Measurements from ENCODE around the gene SYNDIG1.

SYNDIG1 gene

DNA sequence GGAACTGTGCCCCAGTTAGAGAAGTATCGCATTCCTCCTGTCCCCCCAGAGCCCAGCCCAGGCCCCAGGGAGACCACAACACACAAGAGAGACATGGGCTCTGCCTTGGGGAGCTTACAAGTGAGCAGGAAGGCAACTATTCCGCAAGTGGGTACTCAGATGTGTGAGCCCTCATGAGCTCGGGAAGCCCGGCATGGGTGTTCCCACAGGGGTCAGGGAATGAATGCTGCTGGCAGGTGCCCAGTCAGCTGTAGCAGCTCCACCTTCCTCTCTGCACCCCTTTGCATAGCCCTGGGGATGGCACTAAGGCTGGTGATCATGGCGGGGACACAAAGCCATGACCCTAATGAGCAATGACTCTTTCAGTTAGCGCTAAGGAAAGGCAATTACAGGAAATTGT is 194.1 kb downstream of the SYNDIG1 start:
- DNase-seq = no peak

DNA sequence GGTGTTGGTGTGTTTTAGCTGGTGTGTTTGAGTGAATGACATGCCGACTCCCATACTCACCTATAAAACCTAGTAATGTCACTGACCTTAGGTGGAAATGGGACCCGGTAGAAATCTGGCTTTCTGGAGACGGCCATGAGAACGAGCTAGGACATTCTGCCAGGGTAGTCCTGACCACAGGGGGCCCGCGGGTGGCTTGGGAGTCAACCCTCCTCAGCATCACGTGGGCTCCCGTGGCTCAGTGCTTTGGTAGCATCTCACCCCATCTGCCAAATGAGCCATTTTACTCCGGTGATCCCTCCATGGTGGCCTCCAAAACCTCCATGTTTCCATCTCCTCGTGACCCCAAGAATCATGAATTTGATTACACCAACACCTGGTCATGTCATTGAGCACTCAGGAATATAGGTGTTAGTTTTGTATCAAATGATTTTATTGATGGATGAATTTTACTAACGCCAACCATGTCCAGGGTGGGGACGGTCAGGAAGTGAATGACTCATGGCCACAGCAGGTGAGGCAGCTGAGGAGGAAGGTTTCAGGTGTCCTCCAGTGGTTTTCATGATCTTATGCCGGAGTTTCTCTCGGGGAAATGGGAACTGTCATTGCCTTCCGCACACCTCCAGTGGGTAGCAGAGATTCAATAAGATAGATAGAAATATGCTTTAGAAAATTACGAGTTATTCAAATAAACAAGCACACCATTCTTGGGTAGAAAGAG is 195.0 kb downstream of the SYNDIG1 start:
- DNase-seq = no peak

DNA sequence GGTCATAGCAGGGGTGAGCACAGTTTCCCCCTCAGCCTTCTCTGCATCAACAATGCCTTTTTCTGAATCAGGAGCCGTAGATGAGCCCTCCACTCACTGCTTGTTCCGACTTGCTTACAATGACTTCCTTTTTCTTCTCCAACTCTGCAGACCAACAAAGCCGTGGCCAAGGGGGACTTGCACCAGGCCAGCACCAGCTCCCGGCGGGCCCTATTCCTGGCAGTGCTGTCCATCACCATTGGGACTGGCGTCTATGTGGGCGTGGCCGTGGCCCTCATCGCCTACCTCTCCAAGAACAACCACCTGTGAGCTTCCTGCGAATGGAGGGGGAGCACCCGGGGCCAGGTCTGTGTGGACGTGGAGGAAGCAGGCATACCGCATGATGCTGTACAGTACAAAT is 195.8 kb downstream of the SYNDIG1 start:
- no peak for DNase-seq

DNA sequence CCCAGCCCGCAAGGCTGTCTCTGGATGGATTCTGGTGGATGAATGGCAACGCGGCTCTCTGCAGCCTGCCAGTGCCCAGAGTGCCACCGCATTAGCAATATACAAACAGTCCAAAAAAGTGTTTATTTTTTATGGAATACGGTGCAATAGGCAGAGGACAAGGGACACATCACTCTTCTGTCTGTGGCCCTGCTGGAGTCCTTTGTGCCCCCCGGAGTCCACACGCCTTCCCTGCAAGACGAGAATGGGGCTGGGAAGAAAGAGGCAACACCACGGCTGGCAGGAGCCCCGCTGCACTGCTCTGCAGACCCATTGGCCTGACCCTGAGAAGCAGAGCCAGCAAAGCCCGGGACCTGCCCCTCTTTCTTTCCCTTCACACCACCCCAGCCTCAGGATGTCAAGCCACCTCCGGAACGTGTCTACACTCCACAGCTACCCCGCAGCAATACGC is 196.3 kb downstream of the SYNDIG1 start:
- no peak for DNase-seq

DNA sequence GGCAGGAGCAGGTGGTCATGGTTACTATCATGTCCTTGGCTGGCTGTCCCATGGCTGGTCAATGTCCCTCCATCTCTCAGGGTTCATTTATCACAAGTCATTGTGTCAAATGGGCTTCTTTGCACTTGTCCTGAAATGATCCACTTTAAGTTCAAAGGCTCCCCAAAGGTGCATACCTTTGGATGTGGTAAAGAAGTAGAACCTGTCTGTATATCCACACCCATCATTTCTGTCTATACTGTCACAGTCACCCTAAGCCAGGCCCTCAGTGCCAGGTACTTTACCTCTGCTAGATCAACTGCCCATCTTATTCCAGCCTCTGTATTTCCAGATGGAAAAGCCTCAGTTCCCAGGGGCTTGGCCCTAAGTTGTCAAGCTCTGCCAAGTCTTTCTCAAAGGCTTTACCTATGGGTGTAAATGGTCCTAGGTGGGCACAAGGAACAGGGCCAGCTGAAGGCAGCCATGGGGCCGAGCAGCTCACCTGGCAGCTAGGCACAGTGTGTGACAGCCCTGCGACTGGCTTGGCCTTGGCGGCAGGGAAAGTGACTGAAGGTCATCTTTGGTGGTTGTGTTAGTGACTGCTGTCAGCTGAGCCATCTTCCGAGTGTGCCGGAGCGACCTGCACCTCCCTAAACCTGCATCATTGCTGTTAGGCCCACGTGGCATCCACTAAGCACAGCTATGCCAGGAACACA is 198.4 kb downstream of the SYNDIG1 start:
- no peak for DNase-seq

- no peak for DNase-seq
Measured at GRCh38 chr20:24668384-24668702, 198.9 kb downstream of the SYNDIG1 start.

DNA sequence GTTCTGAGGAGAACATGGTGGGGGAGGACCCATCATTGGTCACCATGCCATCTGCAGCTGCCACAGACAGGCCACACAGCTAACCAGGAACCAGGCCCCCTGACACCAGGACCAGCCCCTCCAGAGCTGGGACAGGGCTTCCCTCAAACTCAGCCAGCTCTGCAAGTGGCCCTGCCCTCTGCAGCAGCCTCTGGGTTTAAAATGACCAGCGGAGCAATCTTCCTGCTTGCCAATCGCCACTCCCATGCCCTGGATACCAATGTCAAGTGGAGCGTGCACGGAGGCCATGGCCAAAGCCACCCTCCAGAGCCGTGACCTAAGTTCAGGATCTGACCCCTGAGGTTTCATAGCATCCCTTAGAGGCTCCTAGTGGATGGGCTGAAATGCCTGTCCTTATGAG is 199.4 kb downstream of the SYNDIG1 start:
- DNase-seq = no peak

DNA sequence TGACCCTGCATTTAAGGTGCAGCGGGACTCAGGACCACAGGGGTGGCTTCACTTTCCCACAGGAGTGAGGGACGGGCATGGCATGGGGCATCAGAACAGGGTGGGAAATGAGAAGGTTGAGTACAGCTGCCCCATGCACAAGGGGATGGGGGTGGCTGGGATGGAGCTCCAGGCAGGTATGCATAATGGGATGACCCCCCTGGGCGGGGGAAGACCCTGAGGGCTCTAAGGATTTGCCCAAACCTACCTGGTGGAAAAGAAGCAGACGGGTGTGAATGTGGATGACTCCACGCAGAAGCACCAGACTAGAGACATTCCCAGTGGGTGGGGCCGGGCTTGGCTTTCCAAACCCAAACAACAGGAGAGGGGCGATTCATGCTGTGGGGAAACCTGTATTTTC is 200.3 kb downstream of the SYNDIG1 start:
- no peak for DNase-seq

DNA sequence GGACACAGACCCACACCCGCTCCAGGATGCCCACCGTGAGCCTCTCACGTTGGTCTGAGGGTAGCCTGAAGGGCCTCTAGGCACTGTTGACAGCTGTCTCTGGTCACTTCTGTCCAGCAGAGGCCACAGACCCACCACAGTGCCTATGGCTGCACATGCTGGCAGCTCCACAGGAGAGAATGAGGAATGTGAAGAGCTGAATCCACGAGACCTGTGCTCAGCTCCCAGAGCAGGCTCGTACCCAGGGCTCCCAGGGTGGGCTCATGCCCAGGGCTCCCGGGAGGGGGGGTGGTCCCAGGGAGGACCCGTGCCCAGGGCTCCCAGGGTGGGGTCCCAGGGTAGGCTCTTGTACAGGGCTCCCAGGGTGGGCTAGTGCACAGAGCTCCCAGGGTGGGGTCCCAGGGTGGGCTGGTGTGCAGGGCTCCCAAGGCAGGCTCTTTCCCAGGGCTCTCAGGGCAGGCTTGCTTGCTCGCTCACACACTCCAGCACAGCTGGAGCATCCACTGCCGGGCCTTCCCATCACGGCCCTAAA is 201.0 kb downstream of the SYNDIG1 start:
- no peak for DNase-seq

DNA sequence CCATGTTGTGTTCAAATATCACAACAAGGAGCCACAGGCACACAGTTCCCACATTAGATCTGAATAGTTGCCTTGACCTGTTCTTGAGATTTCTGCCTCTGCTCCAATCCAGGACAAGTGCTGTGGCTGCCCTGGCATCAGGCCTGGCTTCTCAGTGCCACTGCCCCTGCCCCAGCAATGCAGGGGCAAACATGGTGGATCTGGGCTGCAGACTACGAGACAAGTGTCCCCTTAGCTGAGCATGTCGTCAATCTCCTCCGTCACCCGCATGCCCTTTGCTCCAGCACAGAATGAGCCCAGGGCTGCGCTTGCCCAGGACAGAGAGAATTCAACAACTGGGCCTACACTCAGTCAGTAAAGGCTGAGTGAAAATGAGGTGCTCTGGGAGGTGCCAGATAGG is 201.6 kb downstream of the SYNDIG1 start:
- DNase-seq = no peak

DNA sequence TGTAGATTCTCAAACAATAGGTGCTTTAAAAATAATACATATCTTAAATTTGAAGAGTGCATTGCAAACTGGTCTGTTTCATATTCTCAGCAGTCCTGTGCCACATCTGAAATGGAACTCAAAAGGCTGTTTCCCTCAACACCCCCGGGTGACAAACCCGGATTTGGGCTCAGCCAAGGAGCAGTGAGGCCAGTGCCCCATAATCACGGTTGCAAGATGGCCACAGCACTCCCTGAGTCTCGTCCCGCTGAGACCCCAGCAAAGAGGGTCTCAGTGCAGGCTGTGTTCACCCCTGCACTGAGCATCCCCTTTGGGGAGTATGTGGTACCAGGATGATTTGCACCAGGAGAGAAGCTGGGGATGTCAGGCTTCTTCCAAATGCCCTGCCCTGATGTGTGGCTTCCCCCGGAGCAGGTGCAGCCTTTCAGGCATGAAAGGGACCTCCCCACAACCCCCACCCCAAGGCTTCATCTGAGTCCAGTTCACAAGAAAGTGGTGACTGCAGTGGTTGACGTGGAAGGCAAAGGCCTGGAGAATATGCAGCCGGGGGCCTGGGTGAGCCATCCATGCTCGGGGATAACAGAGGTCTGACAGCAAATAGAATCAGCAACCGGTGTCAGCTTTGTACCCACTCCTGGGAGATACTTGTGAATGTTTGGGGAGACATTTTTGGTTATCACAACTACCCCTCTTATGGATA is 202.9 kb downstream of the SYNDIG1 start:
- DNase-seq = no peak

GRCh38 chr20:24672886-24673677 is 203.7 kb downstream of the SYNDIG1 start:
- no peak for DNase-seq

DNA sequence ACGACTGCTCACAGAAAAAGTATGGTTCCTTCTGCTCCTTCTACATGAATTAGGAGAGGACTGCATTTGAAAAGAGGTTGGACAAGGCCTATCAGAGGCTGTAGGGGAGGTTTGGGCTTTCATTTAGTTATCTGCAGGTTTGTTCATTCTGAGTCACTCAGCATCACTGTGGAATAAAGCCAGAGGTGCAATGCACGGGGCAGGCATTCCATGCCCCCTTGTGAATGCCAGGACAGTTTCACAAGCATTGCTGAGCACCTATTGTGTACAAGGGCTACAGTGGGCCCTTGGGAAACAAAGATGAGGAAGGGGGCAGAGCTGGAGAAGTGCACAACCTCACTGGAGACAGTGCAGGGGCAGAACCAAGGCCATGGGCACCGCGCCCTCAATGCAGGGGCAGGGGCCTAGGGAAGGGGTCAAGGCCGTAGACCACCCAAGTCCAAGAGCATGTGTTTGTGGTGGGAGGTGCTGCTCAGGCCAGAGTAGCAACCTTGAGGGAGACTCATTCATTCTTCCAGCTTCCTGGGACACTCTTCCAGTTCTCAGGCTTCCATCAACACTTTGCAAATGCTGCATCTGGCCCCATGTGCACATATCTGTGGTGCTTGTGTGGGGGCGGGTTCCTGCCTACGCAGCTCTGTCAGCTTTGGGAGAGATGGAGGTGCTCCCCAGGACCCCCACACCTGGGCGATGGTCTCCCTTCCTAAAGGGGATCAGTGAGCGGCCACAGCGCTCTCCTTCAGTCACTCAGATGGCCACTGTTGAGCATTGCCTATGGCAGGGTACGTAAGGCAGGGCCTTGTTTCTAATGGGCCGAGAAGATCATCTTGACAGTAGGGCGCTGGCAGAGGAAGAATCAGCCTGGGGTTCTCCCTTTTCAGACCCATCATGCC is 204.5 kb downstream of the SYNDIG1 start:
- no peak for DNase-seq

DNA sequence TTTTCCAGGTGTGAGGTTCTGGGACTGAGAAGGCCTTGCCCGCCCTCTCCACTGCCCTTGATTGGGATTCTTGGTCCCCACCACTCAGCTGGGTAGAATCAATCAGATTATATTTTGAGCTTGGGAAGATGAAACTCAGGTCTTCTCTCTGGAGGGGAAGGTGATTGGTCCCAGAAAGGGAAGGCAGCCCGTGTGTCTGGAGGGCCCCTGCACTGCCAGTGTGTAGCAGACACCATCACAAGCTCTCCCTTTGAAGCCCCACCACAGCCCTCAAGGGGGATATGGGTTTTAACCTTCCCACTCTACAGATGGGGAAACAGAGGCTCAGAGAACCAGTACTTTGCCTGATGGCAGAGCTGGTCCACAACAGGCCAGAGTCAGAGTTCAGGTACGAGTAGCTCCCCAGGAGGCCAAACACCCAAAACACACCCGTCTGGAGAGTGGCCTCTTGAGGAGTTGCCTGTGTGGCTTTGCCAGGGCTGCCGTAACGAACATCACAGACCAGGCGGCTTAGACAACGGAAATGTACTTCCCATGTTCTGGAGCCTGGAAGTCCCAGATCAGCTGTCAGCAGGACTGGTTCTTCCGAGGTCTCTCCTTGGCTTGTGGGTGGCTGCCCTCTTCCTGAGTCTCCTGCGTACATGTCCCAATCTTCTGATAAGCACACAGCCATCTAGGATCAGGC is 205.6 kb downstream of the SYNDIG1 start:
- no peak for DNase-seq

GRCh38 chr20:24675651-24676352 is 206.4 kb downstream of the SYNDIG1 start:
- no peak for DNase-seq

GRCh38 chr20:24676353-24676977 is 207.0 kb downstream of the SYNDIG1 start:
- DNase-seq = no peak

DNA sequence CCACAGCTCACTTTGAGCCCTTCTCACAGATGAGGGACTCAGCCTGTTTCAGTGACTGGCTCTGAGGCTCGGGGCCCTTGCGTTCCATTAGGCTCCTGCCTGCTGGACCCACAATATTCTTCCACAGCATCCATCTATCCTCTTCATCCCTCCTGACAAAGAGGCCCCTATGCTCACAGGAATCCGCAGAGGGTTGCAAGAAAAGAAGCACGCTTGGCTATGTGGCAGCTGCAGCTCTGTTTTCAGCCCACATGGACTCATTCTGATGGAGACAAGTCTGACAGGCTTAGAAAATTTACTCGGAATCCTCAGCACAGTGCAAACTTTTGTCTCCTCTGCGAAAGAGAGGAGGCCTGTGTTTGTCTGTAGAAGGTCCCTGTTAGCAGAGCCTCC is 207.5 kb downstream of the SYNDIG1 start:
- no peak for DNase-seq

DNA sequence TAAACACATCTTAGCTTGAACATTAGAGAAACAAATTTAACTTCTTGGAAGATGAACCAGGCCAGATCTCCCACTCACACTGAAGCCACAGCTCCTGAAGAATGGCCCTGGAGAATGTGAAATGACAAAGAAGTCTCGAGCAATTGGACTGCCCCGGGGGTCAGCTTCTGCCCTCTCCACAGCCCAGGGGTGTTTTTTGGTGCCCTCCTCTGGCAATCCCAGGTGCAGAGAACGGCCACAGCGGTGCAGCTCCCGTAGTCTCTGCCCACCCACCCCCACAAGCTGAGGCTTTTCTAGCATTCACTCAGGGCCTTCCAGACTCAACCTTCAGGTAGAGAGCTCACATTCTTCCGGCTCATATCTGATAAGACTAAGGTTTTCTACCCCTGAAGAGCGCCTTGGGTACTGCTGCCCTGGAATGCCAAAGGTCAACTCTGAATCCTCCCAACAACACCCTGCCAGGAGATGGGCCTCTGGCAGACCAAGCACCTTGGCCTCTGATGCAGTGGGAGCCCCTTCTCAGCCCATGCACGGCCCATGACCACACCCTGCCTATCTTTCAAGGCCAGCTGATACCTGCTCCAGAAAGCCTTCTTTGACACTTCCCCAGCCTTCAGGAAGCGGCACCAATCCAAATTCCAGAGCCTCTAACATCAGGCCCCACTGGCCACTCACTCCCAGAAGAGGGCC is 208.3 kb downstream of the SYNDIG1 start:
- no peak for DNase-seq

DNA sequence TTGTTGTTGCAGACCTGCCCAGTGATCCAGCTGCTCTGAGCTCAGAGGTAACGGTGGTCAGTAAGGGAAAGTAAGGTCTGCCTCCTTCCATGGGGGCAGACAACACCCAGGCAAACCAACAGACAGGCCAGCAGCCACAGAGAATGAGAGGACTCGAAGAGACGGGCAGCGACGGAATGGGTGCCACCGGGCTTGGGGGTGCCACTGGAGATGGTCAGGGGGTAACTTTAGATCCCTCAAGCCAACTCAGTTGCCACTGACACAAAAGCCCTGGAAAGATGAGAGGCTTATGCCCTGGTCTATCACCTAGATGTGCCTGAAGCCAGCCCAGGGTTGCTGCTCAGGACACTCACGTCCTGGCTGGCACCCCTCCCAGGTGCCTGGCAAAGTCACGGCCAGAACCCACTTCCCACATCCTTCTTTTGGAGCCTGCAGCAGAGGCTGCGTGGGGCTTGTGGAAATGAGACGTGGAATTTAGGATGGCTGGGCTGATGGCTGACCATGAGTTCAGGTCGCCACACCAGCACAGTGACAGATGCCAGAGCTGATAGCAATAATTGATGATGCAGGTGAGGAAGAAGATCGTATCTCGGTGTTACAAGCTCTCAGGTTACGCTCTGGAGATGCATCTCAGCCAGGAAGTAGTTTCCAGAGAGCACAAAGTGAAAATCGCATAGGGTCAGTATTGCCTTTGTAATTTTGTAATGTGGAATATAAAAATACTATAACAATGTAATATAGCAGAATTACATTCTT is 209.1 kb downstream of the SYNDIG1 start:
- no peak for DNase-seq

Measured in inflammatory macrophage treated with lipopolysaccharide for 1 hour (primary cell).